H1 (cell line): Measurements from ENCODE around the gene GCAT. TPM values are rescaled to one million over a fixed set of nuclear protein-coding genes. Genes with fewer than 3 reads are reported as not detected.
"Not testable (repeated sequence)": the region's sequence is repeated elsewhere in the genome, so short reads cannot be mapped to it uniquely, and the experiment has no call there.

Experiments used
- CTCF ChIA-PET: fragments of 300-600 bp; sonication (Branson Sonifier 250); formaldehyde crosslinking; loops from one replicate; lab custom pipeline; 2021; ENCODE audit not compliant: partially characterized antibody; lab: Charles Lee
- POLR2A ChIA-PET: fragments of 300-600 bp; sonication (Branson Sonifier 250); formaldehyde crosslinking; loops from one replicate; lab custom pipeline; 2021; ENCODE audit warnings: inconsistent platforms; ENCODE audit not compliant: partially characterized antibody; lab: Charles Lee
- DNase-seq, 2 experiments: peaks; one replicate each; pipeline versions ENCODE4 v3.0.0 to v3.0.0-alpha.2; 2010 to 2022; ENCODE audit warnings: low spot score in 2 of 2, low read depth in 1 of 2, mixed read lengths in 1 of 2
- FAIRE-seq: peaks from 2 replicates; lab custom pipeline; 2011; peaks lifted over from hg19 to GRCh38; lab: Jason Lieb, UNC
- H2AFZ ChIP-seq: 2 replicates; pipeline ENCODE4 v1.8.1; 2012; ENCODE audit warnings: low read length, inconsistent platforms
- H2AK5ac ChIP-seq: 2 replicates; pipeline ENCODE4 v1.6.1; 2013; ENCODE audit warnings: low read depth, low read length
- H2BK120ac ChIP-seq: replicated peaks from 2 replicates; pipeline ENCODE3; 2013; ENCODE audit warnings: low read depth, low read length, inconsistent platforms
- H2BK12ac ChIP-seq: 2 replicates; pipeline ENCODE4 v1.6.1; 2013; ENCODE audit warnings: low read depth, low read length
- H2BK15ac ChIP-seq: 2 replicates; pipeline ENCODE4 v1.6.1; 2013; ENCODE audit warnings: low read length
- H2BK20ac ChIP-seq: 2 replicates; pipeline ENCODE4 v1.6.1; 2013; ENCODE audit warnings: low read length
- H2BK5ac ChIP-seq: 2 replicates; pipeline ENCODE4 v1.6.1; 2013; ENCODE audit warnings: low read depth, low read length
- H3K14ac ChIP-seq: 2 replicates; pipeline ENCODE4 v1.6.1; 2013; ENCODE audit warnings: inconsistent platforms; ENCODE audit not compliant: insufficient read length
- H3K18ac ChIP-seq: 2 replicates; pipeline ENCODE4 v1.6.1; 2013; ENCODE audit warnings: low read length; ENCODE audit errors: extremely low read depth
- H3K23ac ChIP-seq: 2 replicates; pipeline ENCODE4 v1.6.1; 2013; ENCODE audit warnings: inconsistent platforms; ENCODE audit not compliant: insufficient read length
- H3K23me2 ChIP-seq: 2 replicates; pipeline ENCODE4 v1.6.1; 2013; ENCODE audit warnings: low read depth, low read length
- H3K27ac ChIP-seq: 2 replicates; pipeline ENCODE4 v1.6.1; 2011; ENCODE audit warnings: low read depth, low read length, inconsistent platforms
- H3K27me3 ChIP-seq, 4 experiments: replicated peaks in 1 of 4; 1 replicate in 1 of 4; 2 replicates in 3 of 4; pipeline versions ENCODE4 v1.6.1 to v1.8.1; 2011 to 2013; ENCODE audit warnings: low read length in 3 of 4, mild to moderate bottlenecking in 3 of 4, inconsistent platforms in 2 of 4, mixed read lengths in 2 of 4, moderate library complexity in 1 of 4; ENCODE audit not compliant: control insufficient read depth in 3 of 4, insufficient read depth in 3 of 4; ENCODE audit errors: extremely low read depth in 1 of 4
- H3K36me3 ChIP-seq, 4 experiments: 2 replicates each; pipeline versions ENCODE4 v1.6.1 to v1.8.1; 2011 to 2013; ENCODE audit warnings: mild to moderate bottlenecking in 4 of 4, low read length in 3 of 4, moderate library complexity in 2 of 4, control low read depth in 1 of 4, inconsistent platforms in 1 of 4; ENCODE audit not compliant: insufficient read depth in 4 of 4, control insufficient read depth in 2 of 4
- H3K4ac ChIP-seq: replicated peaks from 2 replicates; pipeline ENCODE3; 2013; ENCODE audit warnings: low read length, low read depth, mixed read lengths, inconsistent platforms; ENCODE audit not compliant: insufficient read length
- H3K4me1 ChIP-seq, 4 experiments: replicated peaks in 1 of 4; 1 replicate in 1 of 4; 2 replicates in 3 of 4; pipeline versions ENCODE4 v1.6.1 to v1.8.1; 2011 to 2013; ENCODE audit warnings: low read length in 3 of 4, inconsistent platforms in 2 of 4, mixed read lengths in 1 of 4; ENCODE audit not compliant: insufficient read depth in 4 of 4, control insufficient read depth in 3 of 4
- H3K4me2 ChIP-seq, 2 experiments: 2 replicates each; pipeline versions ENCODE4 v1.6.1 to v1.8.1; 2011 to 2013; ENCODE audit warnings: low read depth in 2 of 2, low read length in 2 of 2, control low read depth in 1 of 2, inconsistent platforms in 1 of 2, mild to moderate bottlenecking in 1 of 2; ENCODE audit not compliant: insufficient read depth in 1 of 2
- H3K4me3 ChIP-seq, 4 experiments: fragments of 200-600, 300-600 bp in 1 of 4; sonication (generic), shearing (Covaris generic), sonication (Bioruptor Twin) in 1 of 4; 2 replicates each; pipeline versions ENCODE4 v1.5.1 to v1.8.1; 2011 to 2016; ENCODE audit warnings: low read length in 4 of 4, low read depth in 3 of 4, control low read depth in 2 of 4, inconsistent platforms in 2 of 4, mild to moderate bottlenecking in 2 of 4, mixed read lengths in 1 of 4, moderate library complexity in 1 of 4; ENCODE audit not compliant: insufficient read depth in 2 of 4; ENCODE audit errors: extremely low read depth in 1 of 4
- H3K56ac ChIP-seq: replicated peaks from 2 replicates; pipeline ENCODE3; 2013; ENCODE audit warnings: low read depth, mild to moderate bottlenecking, mixed read lengths, low read length, inconsistent platforms; ENCODE audit not compliant: insufficient read length
- H3K79me1 ChIP-seq: 2 replicates; pipeline ENCODE4 v1.6.1; 2013; ENCODE audit warnings: low read depth, low read length, control low read depth
- H3K79me2 ChIP-seq, 2 experiments: 2 replicates each; pipeline versions ENCODE4 v1.6.1 to v1.8.1; 2012 to 2013; ENCODE audit warnings: low read length in 2 of 2, mild to moderate bottlenecking in 2 of 2, inconsistent platforms in 1 of 2; ENCODE audit not compliant: insufficient read depth in 2 of 2, control insufficient read depth in 1 of 2
- H3K9ac ChIP-seq, 4 experiments: replicated peaks in 1 of 4; 1 replicate in 1 of 4; 2 replicates in 3 of 4; pipeline versions ENCODE4 v1.6.1 to v1.8.1; 2011 to 2013; ENCODE audit warnings: low read depth in 3 of 4, low read length in 3 of 4, control low read depth in 2 of 4, mild to moderate bottlenecking in 2 of 4, moderate library complexity in 2 of 4, inconsistent platforms in 1 of 4; ENCODE audit errors: extremely low read depth in 1 of 4
- H3K9me3 ChIP-seq, 2 experiments: 2 replicates each; pipeline versions ENCODE4 v1.6.1 to v1.8.1; 2012 to 2013; ENCODE audit warnings: mild to moderate bottlenecking in 2 of 2, moderate library complexity in 2 of 2, control low read depth in 1 of 2, inconsistent platforms in 1 of 2, low read depth in 1 of 2, low read length in 1 of 2, mixed read lengths in 1 of 2; ENCODE audit not compliant: insufficient read depth in 2 of 2
- H4K20me1 ChIP-seq, 2 experiments: replicated peaks in 1 of 2; 2 replicates each; pipeline versions ENCODE3 to v1.8.1; 2011 to 2013; ENCODE audit warnings: inconsistent platforms in 2 of 2, low read length in 2 of 2, mild to moderate bottlenecking in 1 of 2; ENCODE audit not compliant: insufficient read depth in 2 of 2, control insufficient read depth in 1 of 2
- H4K5ac ChIP-seq: 2 replicates; pipeline ENCODE4 v1.6.1; 2013; ENCODE audit warnings: low read length, low read depth, mixed read lengths, inconsistent platforms; ENCODE audit not compliant: insufficient read length
- H4K8ac ChIP-seq: 2 replicates; pipeline ENCODE4 v1.8.0; 2013; ENCODE audit warnings: mild to moderate bottlenecking, moderate library complexity, low read length, inconsistent platforms; ENCODE audit not compliant: insufficient read depth; ENCODE audit errors: extremely low read depth
- H4K91ac ChIP-seq: replicated peaks from 2 replicates; pipeline ENCODE3; 2013; ENCODE audit warnings: low read length, mixed read lengths, inconsistent platforms; ENCODE audit not compliant: insufficient read length
- EGR1 ChIP-seq: IDR thresholded peaks from 2 replicates; pipeline ENCODE4 v1.6.1; 2011; ENCODE audit warnings: low read depth, low read length, borderline replicate concordance
- EZH2 ChIP-seq: fragments of 200-600 bp; sonication (generic); IDR thresholded peaks from 2 replicates; pipeline ENCODE4 v1.7.1; 2012; ENCODE audit warnings: low read depth, mild to moderate bottlenecking, moderate library complexity, low read length, inconsistent platforms; ENCODE audit not compliant: severe bottlenecking
- JUND ChIP-seq: IDR thresholded peaks from 2 replicates; pipeline ENCODE4 v1.6.1; 2011; ENCODE audit warnings: mild to moderate bottlenecking, improper control_type of control experiment, low read length
- KDM4A ChIP-seq: IDR thresholded peaks from one replicate; pipeline ENCODE4 v1.7.1; 2012; ENCODE audit warnings: low read depth, mild to moderate bottlenecking, moderate library complexity, low read length, inconsistent platforms; ENCODE audit not compliant: severe bottlenecking
- NRF1 ChIP-seq: IDR thresholded peaks from 2 replicates; pipeline ENCODE4 v1.6.1; 2011; ENCODE audit warnings: mild to moderate bottlenecking, low read depth, low read length, improper control_type of control experiment
- PHF8 ChIP-seq: fragments of 200-600 bp; sonication (generic); conservative IDR thresholded peaks from 2 replicates; pipeline ENCODE4 v1.7.1; 2012; ENCODE audit warnings: low read depth, mild to moderate bottlenecking, inconsistent platforms, low read length, moderate library complexity
- RNF2 ChIP-seq: fragments of 200-900, 300-1000 bp; sonication (generic); IDR thresholded peaks from 2 replicates; pipeline ENCODE4 v1.7.1; 2016; ENCODE audit warnings: borderline replicate concordance, low read depth, mild to moderate bottlenecking, antibody characterized with exemption, low read length; ENCODE audit not compliant: poor library complexity, severe bottlenecking; ENCODE audit errors: missing control alignments
- RXRA ChIP-seq: IDR thresholded peaks from 2 replicates; pipeline ENCODE4 v1.6.1; 2011; ENCODE audit warnings: low read depth, mild to moderate bottlenecking, low read length, moderate library complexity; ENCODE audit not compliant: insufficient read depth
- SUZ12 ChIP-seq: fragments of 200-600 bp; sonication (generic); IDR thresholded peaks from 2 replicates; pipeline ENCODE4 v1.6.1; 2012; ENCODE audit warnings: mild to moderate bottlenecking, inconsistent platforms, low read length, moderate library complexity, mixed read lengths
- WGBS, 2 experiments: shearing (Covaris generic) in 1 of 2; methylation state at CpG; one replicate each; pipeline versions ENCODE4 v1.1.6 to v1.1.7; 2013 to 2015; ENCODE audit warnings: low lambda C conversion rate in 2 of 2, mixed read lengths in 2 of 2, inconsistent platforms in 1 of 2, low coverage in 1 of 2, missing lambda C conversion rate in 1 of 2; ENCODE audit not compliant: insufficient replicate concordance in 2 of 2, insufficient coverage in 1 of 2, insufficient read length in 1 of 2; ENCODE audit errors: extremely low coverage in 1 of 2, missing lambda C conversion rate in 1 of 2; 5-methylcytosine and 5-hydroxymethylcytosine counted together
- polyA plus RNA-seq, 7 experiments: library from polyadenylated mRNA; depleted of rRNA in 3 of 7; stranded (reverse) in 5 of 7; unstranded in 2 of 7; fragments of >200 nt in 5 of 7; fragments of 200-250 nt in 2 of 7; gene quantifications; 1 replicate in 5 of 7; 2 replicates in 1 of 7; 4 replicates in 1 of 7; pipeline versions ENCODE4 v1.2.1 to v1.2.3, GENCODE V29; 2011 to 2013; ENCODE audit warnings: missing spikeins in 2 of 7, mixed read lengths in 2 of 7
- total RNA-seq: library from RNA; stranded (reverse); fragmentation: NEBNext Ultra II Directional; extraction: Animal tissue kit (Norgen Biotek cat#: 25700); gene quantifications from 2 replicates; pipeline ENCODE4 v1.2.1, GENCODE V29; 2021

Gene GCAT
- total and polyA plus RNA-seq, 2 of the 8 experiments (the other 6 are each of a cell fraction or from before 2014, with no cell fraction given): 24.3 to 47.5 TPM

- TF ChIP-seq NRF1: no peak
- TF ChIP-seq JUND: no peak
- TF ChIP-seq RXRA: no peak
- TF ChIP-seq RNF2: no peak
- TF ChIP-seq EGR1: no peak
- no peak for TF ChIP-seq EZH2
- no peak for TF ChIP-seq PHF8
- no peak for TF ChIP-seq SUZ12
- TF ChIP-seq KDM4A: no peak
Observed at GRCh38 chr22:37796079-37796478, 11.7 kb upstream of the GCAT start (continued).

DNA sequence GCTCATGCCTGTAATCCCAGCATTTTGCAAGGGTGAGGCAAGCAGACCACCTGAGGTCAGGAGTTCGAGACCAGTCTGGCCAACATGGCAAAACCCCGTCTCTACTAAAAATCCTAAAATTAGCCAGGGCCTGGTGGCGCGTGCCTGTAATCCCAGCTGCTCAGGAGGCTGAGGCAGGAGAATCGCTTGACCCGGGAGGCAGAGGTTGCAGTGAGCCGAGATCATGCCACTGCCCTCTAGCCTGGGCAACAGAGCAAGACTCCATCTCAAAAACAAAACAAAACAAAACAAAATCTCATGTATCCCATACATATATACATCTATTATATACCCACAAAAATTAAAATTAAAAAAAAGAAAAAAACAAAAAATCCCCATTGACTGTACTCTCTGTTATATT, 10.5 kb upstream of the GCAT start:
- H3K79me2 ChIP-seq, H2BK20ac ChIP-seq, H3K4me3 ChIP-seq, CTCF ChIA-PET, H2BK15ac ChIP-seq, H2BK12ac ChIP-seq, POLR2A ChIA-PET, FAIRE-seq, H3K14ac ChIP-seq, H3K4me2 ChIP-seq, H4K91ac ChIP-seq, H4K5ac ChIP-seq, H3K4ac ChIP-seq, H3K36me3 ChIP-seq, H3K27ac ChIP-seq, H2AK5ac ChIP-seq, H2BK120ac ChIP-seq, H3K27me3 ChIP-seq, H3K23me2 ChIP-seq, H2BK5ac ChIP-seq, H2AFZ ChIP-seq, H4K8ac ChIP-seq, H3K79me1 ChIP-seq, H3K9me3 ChIP-seq, DNase-seq, H3K23ac ChIP-seq, H3K9ac ChIP-seq, H3K18ac ChIP-seq, H3K4me1 ChIP-seq, H4K20me1 ChIP-seq, H3K56ac ChIP-seq: not testable (repeated sequence)
- WGBS, 2 experiments: 88% methylated on average over 7 of the region's 7 CpGs; no CpG with 5 or more reads in 1 of the 2 experiments
